Measurements from ENCODE around the gene TSPYL6. TPM values are rescaled to one million over a fixed set of nuclear protein-coding genes. Genes with fewer than 3 reads are reported as not detected.

The TSPYL6 gene
- total and polyA plus RNA-seq, 9 donors: 0.05 to 0.24 (median 0.10) TPM; not detected in 4

DNA sequence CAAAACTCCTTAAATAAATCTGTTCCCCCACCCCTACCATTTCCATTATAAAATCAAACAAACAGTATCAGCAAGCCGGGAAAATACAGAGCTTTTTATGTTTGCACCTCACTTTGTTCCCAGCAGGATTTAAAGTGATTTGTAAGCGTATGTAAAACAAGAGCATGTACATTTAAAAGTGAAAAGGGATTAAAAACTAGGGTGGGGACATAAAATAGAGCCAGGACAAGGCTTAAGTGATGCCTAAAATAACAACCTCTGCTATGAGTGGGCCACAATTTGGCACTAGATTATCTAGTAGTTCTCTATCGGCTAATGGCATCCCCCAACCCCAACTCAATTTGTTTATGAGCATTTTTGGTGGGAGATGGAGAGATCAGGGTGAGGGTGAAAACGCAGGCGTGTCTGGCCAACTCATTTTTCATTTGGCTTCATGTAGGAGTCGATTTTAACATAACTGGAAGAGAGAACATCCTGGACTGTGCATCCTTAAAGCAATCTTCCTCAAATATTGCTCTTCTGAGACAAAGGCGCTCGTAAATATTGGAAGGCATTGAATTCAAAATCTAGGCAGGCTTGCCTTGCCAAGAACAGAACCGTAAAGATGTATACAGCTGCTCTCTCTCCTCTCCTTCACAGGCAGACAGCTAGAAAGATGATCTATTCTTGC lies 34.5 kb upstream of the TSPYL6 start:
- intact Hi-C loops (cut with DNase I): no loop called here
- H3K27ac ChIP-seq: no peak overlapping the region
- H3K27me3 ChIP-seq: no peaks in the 10 kb centered on the region
- H3K4me3 ChIP-seq: no peak overlapping the region
- no peaks in the 10 kb centered on the region for H3K36me3 ChIP-seq
- no peaks in the 10 kb centered on the region for H3K9me3 ChIP-seq
- no peaks in the 10 kb centered on the region for H3K4me1 ChIP-seq (ENCODE audit: insufficient read depth)
- WGBS, 3 donors: 59 to 66% (median 64%) methylated on average over 9 of the region's 9 CpGs
- DNase-seq: no peak
- TF ChIP-seq CTCF (IDR thresholded peaks at IDR 0.05) (no peak), EP300 (IDR thresholded peaks at IDR 0.05) (no peak), POLR2A (IDR thresholded peaks at IDR 0.05) (no peak)

- H3K36me3 ChIP-seq: no peaks in the 10 kb centered on the region
- TF ChIP-seq CTCF (IDR thresholded peaks at IDR 0.05): no peak
- TF ChIP-seq EP300 (IDR thresholded peaks at IDR 0.05): no peak
- TF ChIP-seq POLR2A (IDR thresholded peaks at IDR 0.05): no peak
- H3K27me3 ChIP-seq: no peaks in the 10 kb centered on the region
- H3K9me3 ChIP-seq: no peaks in the 10 kb centered on the region
- H3K4me1 ChIP-seq (ENCODE audit: insufficient read depth): no peaks in the 10 kb centered on the region
- H3K4me3 ChIP-seq: no peak overlapping the region
- DNase-seq: no peak
- 74 to 83% (median 78%) methylated on average over 23 of the region's 23 CpGs for WGBS, 3 donors
- intact Hi-C loops (cut with DNase I): no loop called here
- H3K27ac ChIP-seq: no peak overlapping the region
These were observed 33.9 kb upstream of the TSPYL6 start for GRCh38 chr2:54289917-54290316.

- intact Hi-C loops (cut with DNase I): no loop called here
- TF ChIP-seq CTCF (IDR thresholded peaks at IDR 0.05) (no peak), EP300 (IDR thresholded peaks at IDR 0.05) (no peak), POLR2A (IDR thresholded peaks at IDR 0.05) (no peak)
- Histone ChIP-seq H3K4me3 (no peak overlapping the region), H3K4me1 (ENCODE audit: insufficient read depth) (no peaks in the 10 kb centered on the region), H3K9me3 (no peaks in the 10 kb centered on the region), H3K27me3 (no peaks in the 10 kb centered on the region), H3K36me3 (no peaks in the 10 kb centered on the region), H3K27ac (no peak overlapping the region)
- DNase-seq: no peak
- WGBS, 3 donors: 85 to 95% (median 85%) methylated on average over 2 of the region's 2 CpGs
These were observed 31.5 kb upstream of the TSPYL6 start for GRCh38 chr2:54287532-54287931.

DNA sequence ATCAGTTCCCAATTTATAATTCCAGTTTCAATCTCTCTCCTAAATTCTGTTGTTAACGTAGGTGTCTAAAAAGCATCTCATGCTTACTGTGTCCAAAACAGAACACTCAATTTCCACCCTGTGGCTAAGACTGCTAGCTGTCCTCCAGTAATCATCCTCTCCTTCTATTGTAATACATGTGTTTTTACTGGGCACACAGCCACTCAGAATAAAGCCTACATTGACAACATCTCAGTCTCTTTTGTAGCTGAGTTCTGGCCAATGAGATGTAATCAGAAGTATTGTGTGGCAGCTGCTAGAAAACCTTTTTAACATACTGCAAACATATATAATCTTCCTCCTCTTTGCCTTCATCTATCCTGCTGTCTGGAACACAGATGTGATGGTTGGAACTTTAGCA lies 29.4 kb upstream of the TSPYL6 start:
- H3K27me3 ChIP-seq: no peaks in the 10 kb centered on the region
- no peaks in the 10 kb centered on the region for H3K36me3 ChIP-seq
- no peak for DNase-seq
- no peak overlapping the region for H3K4me3 ChIP-seq
- no peak overlapping the region for H3K27ac ChIP-seq
- H3K4me1 ChIP-seq (ENCODE audit: insufficient read depth): no peaks in the 10 kb centered on the region
- intact Hi-C loops (cut with DNase I): no loop called here
- no peak for TF ChIP-seq POLR2A (IDR thresholded peaks at IDR 0.05)
- TF ChIP-seq CTCF (IDR thresholded peaks at IDR 0.05): no peak
- TF ChIP-seq EP300 (IDR thresholded peaks at IDR 0.05): no peak
- no peaks in the 10 kb centered on the region for H3K9me3 ChIP-seq
- WGBS, 3 donors: 95 to 100% (median 98%) methylated on average over 1 of the region's 1 CpG
